IPS DF 19.7 (cell line): ENCODE data around the gene NPAT.
A peak's percentile ranks its signal among the peaks of the same experiment; 100 is the strongest.
"Not testable (repeated sequence)": the region's sequence is repeated elsewhere in the genome, so short reads cannot be mapped to it uniquely, and the experiment has no call there.

Experiments used
- DNase-seq: peaks from one replicate; pipeline ENCODE4 v3.0.0-alpha.2; 2013; ENCODE audit warnings: low read depth, low spot score

NPAT gene

DNA sequence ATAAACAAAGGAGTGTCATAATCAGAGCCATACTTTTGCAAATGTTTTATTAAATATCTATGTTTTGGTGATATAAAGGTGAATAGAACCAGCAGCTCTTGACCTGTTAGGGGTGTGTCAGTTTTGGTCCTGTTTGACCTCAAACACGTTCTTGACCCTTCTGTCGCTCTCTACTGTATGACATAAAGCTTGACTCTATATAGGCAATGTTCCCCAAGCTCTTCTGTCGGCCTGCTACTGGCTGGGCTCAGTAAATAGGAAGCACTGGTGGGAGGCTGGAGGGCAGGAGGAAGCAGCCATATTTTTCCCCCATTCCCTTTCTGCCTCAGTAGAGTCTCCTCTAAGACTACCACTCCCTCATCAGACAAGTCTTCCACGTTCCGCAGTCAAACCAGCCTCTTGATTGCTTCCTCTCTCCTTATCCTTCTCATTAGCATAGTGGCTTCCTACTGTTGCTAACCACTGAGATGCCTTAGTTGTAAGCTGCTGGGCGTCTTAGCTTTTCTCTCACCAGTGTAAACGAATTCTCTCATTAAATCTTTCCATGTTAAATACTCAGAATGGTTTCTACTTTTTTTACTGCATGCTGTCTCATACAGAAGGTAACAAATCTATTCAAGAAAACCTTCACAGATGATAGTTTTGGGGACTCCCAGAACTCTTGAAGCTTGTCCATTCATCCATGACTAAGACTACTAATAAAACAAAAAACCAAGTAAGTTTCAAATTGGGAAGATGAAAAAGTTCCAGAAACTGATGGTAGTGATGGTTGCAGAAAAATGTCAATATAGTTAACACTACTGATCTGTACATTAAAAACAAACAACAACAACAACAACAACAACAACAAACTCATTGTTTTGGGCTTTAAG, 3.3 kb downstream of the NPAT start:
- peak; percentile 9 for DNase-seq

DNA sequence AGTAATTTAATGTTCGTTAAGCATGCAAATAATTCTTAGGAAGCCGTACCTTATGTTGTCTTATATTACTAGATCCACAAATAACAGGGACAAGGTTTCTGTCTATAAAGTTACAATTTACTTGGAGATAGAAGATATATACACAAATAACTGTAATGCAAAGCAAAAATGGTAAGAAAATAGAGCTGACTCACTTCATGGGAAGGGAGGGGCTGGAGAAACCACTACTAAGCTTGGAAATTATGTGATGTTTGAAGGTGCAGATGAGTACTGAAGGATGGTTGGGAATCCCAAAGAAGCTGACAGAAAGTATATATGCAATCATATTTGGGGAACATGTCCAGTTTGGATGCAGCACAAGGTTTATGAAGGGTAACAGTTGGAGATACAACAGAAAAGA, 4.0 kb downstream of the NPAT start:
- no peak for DNase-seq

DNA sequence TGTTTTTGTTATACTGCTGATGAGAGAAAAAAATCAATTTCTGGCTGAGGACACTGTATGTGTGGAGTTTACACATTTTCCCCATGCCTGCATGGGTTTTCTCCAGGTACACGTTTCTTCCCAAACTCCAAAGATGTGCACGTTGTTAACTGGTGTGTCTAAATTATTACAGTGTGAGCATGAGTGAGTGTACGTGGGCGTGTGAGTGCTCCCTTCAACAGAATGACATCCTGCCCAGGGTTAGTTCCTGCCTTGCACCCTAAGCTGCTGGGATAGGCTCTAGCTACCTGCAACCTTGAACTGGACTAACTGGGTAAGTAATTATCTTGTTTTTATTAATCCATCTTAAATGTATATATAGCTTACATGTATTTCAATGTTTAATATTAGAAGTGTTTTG, 5.5 kb downstream of the NPAT start:
- no peak for DNase-seq

DNA sequence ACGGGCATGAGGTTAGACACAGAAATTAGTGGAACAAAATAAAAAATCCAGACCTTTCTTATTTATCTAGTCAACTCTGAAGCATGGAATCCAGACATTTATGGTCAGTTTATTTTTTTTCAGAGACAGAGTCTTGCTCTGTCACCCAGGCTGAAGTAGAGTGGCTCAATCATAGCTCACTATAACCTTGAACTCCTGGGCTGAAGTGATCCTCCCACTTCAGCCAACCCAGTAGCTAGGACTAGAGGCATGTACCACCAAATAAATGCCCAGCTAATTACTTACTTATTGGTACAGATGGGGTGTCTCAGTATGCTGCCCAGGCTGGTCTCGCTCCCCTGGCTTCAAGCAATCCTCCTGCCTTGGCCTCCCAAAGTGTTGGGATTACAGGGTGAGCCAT, 8.7 kb downstream of the NPAT start:
- no peak for DNase-seq

DNA sequence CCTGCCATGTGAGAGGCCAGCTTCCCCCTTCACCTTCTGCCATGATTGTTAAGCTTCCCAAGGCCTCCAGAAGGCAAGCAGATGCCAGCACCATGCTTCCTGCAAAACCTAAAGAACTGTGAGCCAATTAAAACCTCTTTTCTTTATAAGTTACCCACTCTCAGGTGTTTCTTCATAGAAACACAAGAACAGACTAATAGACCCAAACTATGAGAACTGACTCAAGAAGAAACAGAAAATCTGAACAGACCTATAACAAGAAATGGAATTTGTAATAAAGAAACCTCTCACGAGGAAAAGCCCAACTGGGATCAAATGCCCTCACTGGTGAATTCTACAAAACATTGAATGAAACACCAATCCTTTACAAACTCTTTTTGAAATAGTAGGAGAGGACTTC, 12.0 kb downstream of the NPAT start:
- DNase-seq, result no peak

DNA sequence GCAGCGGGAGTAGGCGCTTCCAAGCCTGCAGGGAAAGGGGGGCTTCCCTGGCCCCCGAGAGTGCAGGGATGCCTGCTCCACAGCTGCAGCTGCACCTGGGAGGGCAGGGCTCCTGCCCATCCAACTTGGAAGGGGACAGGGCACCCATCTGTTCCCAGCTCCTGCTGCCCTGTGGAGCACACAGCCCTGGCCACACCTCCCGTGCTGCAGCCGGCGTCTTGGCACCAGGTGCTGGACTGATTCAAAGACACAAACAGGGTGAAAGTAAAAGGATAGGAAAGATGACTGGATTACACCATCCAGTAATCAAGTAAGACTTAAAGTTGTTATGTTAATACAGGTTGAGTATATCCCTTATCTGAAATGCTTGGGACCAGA, 14.8 kb downstream of the NPAT start:
- no peak for DNase-seq

DNA sequence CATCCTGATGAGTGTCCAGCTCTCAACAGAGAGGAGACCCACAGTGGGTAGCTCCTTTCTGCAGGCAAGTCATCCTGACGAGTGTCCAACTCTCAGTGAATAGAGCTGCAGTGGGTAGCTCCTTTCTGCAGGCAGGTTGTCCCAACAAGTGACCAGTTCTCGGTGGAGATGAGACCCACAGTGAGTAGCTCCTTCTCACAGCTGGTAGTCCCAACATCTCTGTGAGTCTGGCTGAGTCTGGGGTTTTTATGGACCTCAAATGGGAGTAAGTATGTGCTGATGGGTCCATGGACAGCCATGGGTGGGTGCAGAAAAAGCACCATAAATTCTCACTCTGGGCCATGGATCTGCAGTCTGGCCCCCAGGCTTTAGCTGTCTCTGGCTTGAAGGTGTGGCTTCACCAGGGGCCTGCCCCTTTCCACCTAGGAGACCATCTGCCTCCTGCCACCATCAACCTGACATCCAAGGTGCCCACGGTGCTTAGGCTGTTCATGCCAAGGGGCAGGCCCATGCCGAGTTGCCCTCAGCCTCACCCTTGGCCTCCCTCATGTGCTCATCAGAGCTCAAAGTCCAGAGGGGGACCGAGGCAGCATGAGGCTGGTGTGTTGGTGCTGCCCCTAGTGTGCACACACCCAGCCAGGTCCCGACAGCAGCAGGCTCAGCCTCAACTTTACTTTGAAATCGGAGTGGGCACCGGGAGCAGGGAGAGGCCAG, 15.3 kb downstream of the NPAT start:
- DNase-seq, result no peak

DNA sequence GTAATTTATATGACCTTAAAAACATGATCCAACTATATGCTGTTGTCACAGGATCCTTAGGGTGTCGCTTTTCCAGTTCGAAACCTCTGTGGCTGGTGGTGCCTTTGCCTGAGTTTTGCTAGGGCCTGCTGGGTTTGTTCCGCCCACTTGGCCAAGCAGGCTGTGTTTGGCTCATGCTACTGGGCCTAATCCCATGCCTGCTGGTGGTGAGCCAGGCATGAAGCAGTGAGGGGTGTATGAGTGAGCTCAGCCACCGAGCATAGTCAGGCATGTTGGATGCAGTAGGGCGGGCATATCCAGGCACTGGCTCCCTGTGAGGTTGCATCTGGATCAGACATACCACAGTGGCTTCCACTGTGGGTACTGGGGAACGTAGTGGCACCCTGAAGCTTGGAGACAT, 16.3 kb downstream of the NPAT start:
- DNase-seq, result no peak

DNA sequence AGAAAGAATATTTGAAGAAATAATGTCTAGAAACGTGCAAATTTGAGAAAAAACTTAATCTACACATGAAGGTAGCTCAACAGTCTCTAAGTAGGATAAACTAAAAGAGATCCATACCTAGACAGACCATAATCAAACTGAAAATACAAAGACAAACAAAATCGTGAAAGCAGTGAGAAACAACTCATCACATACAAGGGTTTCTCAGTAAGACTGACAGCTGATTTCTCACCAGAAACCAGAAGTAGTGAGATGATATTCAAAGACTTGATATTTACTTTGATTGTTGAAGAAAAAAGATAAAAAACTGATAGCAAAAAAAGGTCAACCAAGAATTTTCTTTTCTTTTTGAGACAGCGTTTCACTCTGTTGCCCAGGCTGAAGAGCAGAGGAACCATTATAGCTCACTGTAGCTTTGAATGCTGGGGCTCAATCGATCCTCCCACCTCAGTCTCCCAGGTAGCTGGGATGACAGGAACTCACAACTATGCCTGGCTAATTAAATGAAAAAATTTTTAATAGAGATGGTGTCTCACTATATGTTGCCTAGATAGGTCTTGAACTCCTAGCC, 17.4 kb downstream of the NPAT start:
- DNase-seq, result no peak

DNA sequence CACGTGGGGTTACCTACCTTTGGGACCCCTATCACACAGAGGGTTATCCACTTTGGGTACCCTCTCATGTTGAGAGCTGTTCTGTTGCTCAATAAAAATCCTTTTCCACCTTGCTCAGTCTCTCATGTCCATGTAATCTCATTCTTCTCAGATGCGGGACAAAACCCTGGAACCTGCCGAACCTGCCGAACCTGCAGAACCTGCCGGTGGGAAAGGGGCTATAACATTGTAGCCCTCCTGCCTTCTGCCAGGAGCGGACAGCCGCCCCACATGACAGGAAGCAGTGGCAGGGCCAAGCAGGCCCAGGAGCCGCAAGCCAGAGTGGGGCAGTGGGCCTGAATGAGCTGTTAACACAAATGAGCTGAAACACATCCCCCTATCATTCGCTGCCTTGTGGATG, 18.1 kb downstream of the NPAT start:
- no peak for DNase-seq

DNA sequence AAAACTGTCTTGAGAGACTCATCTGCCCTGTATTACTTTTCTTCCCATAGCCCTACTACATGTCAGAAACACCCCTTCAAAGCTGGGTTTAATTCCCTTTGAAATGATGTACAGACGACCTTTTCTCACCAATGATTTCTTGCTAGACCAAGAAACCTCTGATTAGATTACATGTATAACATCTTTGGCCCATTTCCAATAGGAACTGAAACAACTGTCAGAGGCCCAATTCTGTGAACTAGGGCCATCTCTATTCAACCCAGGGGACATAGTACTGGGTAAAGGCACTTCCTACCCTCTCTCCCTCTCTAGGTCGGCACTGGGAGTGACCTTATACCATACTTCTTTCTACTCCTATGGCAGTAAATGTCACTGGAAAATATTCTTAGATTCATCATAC, 19.4 kb downstream of the NPAT start:
- no peak for DNase-seq

DNA sequence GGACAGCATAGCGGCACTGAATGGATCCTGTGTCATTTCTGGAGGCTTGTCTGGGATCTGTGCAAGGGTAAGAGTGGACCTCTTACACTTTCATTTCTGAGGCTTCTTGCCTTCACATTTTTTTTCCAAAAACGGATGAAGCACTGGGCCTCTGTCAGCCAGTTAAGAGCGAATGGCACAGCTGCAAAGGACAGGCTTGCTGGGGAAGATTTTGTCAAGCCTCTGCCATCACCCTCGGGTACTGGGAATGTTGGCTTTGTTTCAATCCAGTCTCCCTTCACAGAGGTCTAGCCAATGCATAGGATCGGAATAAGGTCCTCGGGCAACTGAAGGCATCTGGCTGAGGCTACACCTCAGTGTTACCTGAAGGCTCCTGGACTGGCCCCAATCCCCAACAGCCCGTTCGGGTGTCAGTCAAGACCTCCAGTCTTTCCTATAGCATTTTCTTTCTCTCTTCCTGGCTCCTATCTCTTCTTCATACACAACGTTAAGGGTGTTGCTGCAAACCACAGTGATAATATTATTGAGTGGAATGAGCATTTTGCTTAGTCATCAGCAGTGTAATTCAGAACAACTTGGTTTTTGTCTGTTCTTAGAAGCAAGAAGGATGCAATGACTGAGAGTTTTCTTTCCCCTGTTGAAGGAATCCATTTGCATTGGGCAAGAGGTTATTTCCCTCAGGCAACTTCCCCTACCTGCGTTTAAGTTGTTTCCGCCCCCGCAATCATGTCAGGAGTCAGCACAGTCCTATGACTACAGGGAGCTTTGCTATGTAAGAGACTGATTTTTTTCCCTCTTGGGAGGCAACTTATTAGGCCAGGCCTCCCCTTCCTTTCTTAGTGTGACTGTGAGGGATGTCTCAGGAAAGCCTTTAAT, 22.8 kb downstream of the NPAT start:
- DNase-seq, result no peak

DNA sequence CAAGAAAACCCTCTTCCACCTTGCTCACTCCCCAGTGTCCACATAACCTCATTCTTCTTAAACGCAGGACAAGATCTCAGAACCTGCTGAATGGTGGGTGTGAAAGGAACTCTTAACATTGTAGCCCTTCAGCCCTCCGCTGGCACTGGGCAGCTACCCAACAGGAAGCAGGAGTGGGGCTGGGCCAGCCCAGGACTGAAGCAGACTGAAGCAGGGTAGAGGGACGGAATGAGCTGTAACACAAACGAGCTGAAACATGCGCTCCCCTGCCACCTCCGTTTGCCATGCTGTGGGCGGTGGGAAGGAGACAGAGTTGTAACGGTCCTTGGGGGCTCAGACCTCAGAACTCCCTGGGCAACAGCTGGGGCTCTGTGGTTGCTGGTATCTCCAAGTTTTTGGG, 23.6 kb downstream of the NPAT start:
- DNase-seq, result no peak

DNA sequence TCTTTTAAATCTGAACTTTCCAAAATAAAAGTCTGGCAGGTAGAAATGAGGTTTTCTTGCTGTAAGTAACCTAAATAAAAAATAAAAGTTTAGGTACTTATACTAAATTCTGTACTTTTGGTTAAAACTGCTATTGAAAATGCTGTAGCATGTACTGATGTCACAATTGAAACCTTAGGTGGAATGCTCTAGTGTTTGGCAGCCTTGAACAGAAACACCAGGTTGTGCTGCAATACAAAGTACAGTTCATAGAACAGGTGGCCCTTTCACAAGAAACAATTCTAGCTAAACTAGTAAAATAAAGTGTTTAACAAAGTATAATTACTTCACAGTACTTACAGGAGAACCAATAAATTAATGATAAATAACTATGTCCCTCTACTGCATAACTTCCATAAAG, 25.1 kb downstream of the NPAT start:
- no peak for DNase-seq

DNA sequence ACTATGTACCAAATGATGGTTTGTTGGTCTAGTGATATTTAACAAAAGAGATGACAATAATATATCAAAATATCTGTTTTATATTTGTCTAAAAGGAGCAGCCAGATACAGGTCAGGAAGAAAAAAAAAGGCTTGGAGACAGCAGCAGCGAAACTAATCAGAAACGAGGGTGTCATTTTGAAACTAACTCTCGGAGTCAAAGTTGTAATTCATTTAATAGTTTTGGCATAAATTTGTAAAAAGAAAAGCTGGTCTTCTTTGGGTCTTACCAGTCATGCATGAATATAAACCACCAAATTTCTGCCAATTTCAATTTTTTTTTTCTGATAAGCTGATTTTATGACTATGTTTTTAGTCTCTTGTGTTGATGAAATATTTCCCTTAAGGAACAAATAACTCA, 25.5 kb downstream of the NPAT start:
- DNase-seq, result no peak

DNA sequence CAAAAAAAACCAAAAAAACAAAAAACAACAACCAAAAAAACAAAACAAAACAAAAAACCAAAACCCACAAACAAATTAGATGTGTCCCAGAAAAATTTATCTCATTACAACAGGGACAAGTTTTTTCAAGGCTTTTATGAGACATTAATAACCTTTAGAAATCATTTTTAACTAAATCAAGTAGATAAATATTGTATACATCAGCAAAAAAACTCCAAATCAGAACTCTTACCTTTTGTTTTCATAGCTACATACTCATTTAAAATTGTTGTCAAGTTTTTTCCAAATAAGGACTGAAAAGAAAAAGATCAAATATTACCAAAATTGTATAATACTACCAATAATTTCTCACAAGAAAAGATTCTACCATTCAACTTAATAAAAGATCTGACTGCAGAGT, 28.7 kb downstream of the NPAT start:
- no peak for DNase-seq

DNA sequence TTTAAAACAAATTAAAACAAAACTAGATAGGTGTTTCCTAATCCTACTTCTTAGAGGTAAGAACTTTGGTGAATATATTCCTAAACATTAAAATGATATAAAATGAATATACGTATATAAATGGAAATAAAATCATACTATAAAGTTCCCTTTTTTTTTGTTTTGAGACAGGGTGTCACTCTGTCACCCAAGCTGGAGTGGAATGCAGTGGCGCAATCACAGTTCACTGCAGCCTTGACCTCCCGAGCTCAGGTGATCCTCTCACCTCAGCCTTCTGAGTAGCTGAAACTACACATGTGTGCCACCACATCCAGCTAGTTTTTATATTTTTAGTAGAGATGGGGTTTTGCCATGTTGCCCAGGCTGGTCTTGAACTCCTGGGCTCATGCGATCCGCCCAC, 44.9 kb downstream of the NPAT start:
- no peak for DNase-seq

DNA sequence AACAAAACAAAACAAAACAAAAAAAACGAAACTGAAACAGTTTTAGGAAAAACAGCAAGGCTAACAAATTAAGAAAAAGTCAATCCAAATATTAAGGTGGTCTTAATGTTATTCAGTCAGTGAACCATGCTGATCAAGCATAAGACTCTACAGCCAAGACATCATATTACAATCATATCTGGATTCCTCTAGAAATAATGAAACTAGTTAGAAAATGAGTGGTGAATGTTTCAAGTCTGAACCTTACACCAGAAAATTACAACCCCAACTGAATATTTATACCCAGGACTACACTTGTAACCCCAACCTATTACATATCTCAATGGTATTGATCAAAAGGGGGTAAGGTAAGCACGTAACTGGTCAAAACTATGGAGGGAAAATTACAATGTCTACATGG, 52.3 kb downstream of the NPAT start:
- no peak for DNase-seq

DNA sequence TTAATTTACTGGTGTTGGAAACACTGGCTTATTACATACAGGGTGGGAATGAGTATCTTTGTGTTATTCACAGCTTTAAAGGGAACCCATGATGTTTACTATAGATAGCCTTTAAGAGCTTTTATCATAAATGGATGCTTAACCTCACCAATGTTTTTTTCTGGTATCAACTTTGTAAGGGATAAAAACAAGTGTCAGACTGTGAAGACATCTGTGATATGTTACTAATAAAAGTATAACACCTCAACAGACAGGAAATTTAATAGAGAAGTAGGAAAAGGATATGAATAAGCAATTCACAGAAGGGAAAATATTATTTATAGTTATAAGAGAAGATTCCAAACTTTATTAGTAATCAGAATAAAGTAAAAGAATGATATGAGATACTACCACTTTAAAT, 54.8 kb downstream of the NPAT start:
- no peak for DNase-seq

DNA sequence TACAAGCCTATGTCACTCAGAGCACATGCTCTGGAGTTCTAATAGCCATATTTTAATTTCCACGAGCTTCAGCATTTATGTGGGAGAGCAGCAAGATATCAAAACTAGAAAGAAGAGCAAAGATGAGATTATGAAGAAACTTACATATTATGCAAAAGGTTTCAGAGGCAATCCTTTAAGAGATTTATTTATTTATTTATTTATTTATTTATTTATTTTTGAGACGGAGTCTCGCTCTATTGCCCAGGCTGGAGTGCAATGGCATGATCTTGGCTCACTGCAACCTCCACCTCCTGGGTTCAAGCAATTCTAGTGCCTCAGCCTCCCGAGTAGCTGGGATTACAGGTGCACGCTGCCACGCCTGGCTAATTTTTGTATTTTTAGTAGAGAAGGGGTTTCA, 59.6 kb downstream of the NPAT start:
- not testable (repeated sequence) for DNase-seq

DNA sequence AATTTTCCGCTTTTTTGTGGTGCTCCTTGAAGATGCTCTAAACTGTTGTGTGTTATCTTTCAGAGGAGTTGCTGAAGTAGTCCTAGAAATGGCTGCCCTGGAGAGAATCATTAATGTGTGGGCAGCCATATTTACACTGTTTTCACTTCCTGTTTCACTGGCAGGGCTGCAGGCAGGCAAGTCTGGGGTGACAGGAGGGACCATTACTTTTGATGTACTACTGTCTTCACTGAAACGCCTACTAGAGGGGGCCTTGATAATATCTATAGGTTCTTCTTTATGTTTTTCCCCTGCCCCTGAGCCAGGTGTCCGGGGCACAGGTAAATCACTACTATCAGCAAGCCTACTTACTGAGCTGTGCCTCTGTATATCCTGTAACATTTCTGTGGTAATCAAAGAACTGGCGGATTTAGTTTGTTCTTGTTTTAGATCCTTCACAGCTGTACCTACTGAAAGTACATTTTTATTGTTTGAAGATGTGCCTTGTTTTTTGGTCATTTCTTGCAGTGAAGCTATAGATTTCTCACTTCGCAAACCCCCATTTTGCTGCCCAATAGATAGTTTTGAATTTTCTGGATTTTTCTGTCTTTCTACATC, 61.4 kb downstream of the NPAT start:
- no peak for DNase-seq

DNA sequence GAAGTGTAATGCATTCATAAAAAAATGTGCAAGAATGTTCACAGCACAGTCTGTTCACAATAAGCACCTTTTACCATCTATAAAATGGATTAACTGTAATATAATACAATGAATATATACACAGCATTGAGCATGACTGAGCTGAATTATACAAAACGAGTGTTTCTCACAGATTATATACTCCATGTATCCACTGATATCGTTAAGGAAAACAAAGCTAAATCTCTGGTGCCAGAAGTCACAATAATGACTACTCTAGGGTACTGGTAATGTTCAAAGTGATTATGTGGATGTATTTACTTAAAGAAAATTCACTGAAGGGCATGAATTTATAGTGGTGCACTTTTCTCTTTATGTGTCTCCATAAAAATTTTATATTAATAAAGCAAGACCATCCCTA, 67.8 kb downstream of the NPAT start:
- DNase-seq, result no peak
